HG02840 (cell line): Measurements from ENCODE around the gene PDZRN3.
"Not testable (repeated sequence)": the region's sequence is repeated elsewhere in the genome, so short reads cannot be mapped to it uniquely, and the experiment has no call there.

ENCODE experiments used
- ATAC-seq: cut with Tn5 transposase; IDR thresholded peaks from one replicate; pipeline ENCODE4 v1.9.1; 2021; ENCODE audit warnings: mild to moderate bottlenecking, moderate library complexity, moderate number of reproducible peaks; ENCODE audit not compliant: unreplicated experiment, low FRiP score

The PDZRN3 gene

DNA sequence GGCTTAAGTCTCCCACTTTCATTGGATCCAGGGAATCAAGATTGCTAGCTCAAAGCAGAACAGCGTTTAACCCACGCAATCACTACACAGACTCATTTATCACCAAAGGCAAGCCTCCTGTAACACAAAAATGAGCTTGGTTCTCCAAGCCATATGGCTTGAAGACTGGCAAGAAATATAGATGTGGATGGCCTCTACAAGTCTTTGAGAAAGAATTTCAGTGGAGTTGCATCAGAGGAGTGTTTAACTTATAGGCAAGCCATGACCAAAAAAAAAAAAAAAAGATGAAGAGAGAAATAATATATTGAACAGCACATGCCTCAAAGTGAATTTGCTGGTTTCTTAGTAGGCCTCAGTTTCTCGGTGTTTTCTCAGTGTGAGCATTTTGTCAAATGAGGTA, 27.3 kb downstream of the PDZRN3 start:
- ATAC-seq = no peak

DNA sequence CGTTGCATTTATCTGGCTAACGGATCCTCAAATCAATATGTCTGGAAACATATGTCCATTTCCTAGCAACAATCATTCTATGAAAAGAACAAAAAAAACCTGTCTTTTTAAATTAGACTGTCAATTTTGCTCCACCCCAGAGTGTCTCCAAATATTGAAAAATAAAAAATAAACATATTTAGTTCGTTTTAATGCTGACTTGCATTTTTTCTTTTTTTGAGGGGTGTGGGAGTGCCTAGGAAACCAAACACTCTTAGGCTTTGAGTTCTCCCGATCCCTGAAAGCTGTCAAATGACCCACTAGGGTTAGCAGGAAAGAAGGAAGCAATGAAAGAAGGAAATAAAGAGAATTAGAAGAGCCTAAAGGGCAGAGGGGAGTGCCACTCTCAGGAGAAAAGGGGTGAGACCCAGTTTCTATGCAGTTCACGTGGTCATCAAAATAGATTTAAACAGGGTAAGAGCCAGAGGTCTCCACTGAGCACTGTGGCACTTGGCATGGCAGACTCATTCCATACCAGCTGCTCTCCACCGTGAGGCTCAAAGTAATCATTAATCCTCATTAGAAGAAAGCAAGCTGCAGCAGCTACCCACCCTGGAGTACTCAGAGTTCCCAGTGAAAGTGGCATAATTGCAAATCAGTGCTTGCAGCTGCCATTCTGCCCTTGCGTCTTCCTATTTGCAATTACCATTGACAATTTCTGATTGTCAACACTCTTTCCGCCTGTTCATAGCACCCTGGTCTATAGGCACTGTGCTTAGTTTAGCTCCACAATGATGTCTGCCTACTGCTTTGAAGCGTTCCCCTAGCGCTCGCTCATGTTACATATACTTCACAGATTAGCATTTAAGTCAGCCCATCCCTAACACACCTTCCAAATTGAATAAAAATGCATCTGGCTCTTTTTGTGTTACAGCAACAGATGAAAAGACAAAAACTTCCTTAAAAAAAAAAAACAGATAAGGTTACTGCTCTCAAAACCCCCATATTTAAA, 32.3 kb downstream of the PDZRN3 start:
- ATAC-seq = no peak

DNA sequence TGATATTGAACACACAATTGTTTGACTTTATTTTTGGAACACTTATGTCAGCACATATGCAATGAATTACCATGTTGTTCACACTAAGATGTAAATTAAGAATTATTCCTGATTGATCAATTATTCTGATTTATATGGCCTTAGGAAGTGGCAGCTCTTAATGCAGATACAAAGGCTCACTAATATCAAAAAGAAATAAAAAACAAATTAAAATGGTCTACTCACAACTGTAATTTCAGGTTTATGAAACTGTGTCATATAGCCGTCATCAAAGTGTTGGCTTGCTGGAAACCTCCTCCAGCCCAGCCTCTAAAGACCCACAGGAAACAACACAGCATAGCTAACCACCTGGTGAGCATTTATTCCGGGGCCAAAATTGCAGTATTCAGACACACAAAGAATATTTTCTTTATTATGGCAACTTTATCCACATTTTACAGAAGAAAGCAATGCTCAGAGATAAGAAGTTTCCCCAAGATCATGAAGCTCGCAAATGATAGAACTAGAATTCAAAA, 33.4 kb downstream of the PDZRN3 start:
- no peak for ATAC-seq

DNA sequence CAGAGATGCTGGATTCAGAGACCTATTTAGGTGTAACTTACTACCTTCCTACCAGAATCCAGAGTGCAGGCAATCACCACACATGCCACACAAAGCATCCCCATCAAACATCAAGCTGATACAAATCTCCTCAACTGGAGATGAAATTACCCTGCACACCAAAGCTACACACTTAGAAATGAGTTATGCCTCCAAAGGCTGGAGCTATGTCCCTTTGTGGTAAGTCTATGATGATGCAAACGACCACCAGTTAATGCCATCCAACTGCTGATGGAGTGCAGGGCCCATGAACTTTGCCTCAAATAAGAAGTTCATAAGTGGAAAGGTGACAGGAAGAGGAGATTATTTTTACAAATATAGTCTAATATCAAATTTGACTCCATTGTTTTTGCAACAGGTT, 38.1 kb downstream of the PDZRN3 start:
- ATAC-seq = no peak

DNA sequence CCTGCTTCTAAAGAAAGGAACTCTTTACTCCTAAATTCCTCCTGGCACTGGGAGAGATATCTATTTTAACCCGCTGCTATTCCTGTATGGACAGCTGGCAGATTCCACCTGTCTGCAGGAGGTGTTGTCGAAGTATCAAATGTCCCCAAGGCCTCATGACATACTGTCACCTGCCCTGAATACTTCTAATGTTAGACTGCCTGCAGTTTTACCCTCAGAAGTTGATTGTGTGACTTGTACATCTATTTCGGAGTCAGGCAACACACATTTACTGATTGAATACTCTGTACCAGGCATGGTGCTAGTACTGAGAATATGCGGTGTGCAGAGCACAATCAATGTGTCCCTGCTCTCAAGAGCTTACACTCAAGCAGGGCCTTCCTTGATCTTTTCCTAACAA, 38.6 kb downstream of the PDZRN3 start:
- ATAC-seq = no peak

DNA sequence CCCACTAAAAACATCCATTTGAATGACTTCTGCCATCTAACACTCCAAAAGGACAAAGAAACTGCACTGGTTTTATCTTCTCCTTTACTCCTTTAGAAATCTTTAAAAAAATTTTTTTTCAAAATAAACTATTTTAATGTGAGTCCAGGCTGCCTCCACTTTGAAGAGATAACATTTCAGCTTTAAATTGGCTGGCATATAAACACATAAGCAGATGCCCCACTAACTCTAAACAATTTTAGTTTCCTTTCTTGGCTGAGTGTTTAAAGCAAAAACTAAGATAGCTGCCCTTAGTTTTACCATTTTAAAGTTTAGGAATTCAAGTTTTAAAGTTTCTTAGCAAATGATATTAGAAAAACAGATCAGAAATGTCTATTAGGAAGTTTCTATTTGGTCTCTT, 39.9 kb downstream of the PDZRN3 start:
- no peak for ATAC-seq

DNA sequence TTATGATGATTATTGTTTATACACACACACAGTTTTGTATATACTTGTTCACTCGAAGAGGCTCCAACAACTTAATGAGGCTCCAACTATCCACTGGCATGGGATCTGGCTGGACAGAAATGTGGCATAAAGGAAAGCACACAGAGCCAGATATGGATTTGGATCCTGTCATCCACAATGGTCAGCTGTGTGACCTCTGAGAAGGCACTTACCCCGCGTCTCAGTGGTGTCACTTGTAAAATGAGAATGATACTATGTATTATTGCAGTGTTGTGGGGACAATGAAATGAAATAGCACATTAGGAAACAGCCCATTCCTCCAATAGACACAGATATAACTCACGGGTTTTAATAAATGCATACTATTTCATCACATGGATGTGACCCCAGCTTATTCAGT, 42.2 kb downstream of the PDZRN3 start:
- ATAC-seq = no peak

DNA sequence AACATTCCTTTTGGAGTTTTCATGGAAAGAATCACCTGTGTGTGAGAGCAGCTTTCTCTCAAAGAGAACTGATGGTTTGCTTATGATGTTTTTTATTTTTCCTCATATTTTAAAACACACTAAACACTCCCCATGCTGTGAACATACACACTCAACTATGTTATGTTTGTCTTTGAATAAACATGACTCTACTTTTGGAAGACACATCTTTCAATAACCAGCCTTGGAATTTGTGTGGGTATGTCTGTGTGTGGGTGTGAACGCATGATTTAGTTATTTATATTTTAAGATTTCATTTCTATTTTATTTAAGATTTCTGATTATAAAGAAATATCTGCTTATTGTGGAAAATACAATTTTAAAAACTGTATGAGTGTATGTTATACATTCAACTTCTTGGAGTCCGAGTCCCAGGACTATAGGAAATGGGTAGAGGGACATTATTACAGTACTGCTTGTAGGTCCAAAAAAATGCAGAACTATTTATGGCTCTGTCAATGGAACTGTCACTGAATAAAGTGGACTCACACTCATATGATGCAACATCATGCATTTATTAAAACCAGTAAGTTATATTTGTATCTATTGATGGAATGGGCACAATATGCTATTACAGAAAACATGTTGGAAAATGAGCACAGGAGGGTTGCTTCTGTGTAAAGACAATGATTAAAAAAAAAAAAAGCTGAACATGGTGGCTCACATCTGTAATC, 43.5 kb downstream of the PDZRN3 start:
- ATAC-seq = no peak

DNA sequence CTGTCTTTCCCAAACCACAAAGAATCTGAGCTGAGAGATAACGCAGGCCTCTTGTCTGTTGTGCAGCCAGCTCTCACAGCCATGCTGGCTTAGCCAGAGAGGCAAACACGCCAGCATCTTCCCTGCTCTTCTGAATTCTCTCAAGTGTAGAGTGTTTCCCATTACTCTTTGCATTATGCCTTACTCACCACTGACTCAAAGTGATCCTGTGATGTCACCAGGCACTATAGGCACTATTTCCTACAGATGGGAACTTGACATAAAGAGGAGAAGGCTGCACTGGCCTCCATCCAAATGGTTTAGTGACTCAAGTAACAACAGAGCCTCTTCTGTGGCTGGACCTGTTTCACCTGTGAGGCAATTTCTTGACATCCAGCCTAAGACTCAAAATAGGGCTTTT, 44.4 kb downstream of the PDZRN3 start:
- no peak for ATAC-seq

DNA sequence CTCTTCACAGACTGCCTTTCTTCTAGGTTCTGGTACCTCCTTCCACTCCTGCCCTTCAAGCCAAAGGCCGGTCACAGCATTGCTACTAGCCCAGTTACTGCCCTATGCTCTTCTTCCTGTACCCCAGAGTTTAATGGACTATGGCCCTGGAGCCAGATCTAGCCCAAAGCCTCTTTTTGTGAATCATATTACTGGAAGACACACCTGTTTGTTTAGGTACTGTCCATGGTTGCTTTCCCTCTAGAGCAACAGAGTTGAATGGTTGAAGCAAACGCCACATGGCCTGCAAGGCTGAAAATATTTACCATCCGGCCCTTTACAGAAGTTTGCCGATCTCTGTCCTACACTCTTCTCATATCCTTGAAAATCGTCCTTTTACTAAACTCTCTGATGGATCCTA, 47.0 kb downstream of the PDZRN3 start:
- no peak for ATAC-seq

DNA sequence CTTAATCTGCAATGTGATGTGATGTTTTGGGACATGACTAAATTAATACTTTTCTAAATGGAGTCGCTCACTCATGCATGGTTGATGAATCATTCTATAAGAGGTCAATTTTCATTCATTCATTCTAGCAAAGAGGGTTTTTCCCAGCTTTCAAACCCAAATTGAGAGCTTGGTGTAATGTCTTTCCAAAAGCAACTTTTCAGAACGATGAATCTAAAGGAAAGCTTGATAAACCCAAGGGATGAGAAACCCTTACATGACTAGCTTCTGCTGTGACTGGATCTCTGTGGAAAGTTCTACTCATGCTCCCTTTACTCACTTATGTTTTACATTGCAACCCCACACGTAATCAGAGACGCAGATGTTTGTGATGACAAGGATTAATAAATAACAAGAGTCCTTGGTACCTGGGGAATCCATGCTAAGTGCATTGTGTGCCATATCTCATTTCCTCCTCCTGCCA, 47.7 kb downstream of the PDZRN3 start:
- no peak for ATAC-seq

DNA sequence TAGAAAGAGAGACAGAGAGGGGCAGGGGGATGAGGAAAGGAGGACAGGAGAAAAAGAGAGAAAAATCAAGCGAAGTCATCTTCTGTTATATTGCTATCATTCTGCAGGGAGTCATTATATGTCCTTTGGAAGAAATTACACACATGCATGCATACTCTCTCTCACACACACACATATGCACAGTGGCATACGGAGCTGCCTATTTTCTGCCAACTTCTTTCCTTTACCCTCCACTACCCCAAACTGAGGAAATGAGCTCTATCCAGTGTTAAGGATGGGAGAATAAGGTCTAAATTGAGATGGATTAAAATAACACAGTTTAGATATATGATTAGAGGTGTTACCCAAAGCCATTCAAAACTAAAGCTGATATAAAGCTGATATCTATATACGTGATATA, 48.8 kb downstream of the PDZRN3 start:
- ATAC-seq = no peak

DNA sequence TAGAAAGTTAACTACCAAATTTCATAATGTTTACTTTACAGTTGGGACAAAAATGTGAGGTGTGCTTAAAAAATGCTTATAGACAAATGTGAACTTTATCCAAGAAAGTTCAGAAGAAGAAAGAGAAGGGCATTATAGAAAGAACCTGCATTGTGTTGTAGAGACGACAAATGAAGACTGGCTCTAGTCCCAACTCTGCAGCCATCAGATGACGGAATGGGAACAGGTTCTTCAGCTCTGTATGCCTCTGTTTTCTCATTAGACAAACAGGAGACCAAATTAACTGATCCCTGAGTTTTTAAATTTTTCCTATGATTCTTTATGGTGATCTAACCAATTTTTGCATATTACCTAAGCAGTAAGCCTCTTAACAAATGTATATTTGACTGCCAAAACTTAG, 49.2 kb downstream of the PDZRN3 start:
- no peak for ATAC-seq

DNA sequence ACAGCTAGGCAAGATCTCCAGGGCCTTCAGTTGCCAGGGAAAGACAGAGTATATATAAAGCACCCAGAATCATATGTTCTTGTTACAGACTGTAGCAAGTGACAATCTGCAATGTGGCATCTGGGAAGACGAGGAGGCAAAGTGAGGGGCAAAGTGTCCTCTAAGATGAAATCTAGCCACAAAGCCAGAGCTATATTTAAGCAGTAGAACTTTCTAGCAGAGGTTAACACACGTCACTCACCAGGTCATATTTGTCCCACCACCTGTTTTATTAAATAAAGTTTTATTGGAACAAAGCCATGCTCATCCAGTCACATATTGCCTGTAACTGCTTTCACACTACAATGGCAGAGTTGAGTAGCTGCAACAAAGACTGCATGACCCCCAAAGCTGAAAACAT, 51.5 kb downstream of the PDZRN3 start:
- no peak for ATAC-seq

DNA sequence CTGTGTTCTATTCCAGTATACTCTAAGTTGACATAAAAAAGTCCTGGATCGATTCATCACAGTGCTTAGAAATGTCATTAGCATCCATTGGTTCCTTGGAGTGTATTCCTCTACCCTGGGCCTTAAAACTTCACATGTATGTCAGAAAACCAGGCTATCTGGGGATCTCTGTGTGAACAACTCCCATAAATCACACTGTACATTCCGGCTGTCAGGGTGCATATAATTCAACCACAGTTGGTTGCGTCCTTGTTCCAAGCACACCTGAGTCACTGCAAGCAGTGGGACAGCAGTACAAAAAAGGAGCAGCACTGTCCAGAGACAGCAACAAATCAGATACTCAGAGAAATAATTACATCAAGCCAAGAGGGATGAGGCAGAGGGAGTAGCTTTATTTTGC, 52.4 kb downstream of the PDZRN3 start:
- no peak for ATAC-seq

DNA sequence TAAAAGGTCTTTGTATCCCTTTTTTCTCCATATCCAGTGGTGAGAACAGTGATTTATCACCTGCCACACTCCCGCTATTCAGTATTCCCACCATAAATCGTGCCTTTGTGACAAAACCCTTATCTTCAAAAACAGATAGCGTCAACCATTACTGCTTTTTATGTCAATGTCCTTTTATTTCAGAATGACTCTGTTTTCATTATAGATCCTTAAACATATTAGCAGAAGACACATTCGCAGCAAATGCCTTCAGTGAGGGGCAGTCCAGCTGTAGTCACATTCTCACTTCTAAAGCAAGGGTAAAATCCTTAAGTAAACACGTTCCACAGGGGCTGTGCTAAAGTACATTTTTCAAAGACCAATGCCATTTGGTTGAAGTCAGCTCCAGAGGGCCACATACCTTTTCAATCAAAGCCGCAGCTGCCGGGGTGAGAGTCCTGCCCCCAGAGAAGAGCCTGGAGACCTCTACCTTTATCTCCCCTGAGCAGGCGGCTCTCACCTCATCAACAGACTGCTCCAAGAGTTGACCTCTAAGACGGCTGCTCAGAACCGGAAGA, 53.4 kb downstream of the PDZRN3 start:
- no peak for ATAC-seq

DNA sequence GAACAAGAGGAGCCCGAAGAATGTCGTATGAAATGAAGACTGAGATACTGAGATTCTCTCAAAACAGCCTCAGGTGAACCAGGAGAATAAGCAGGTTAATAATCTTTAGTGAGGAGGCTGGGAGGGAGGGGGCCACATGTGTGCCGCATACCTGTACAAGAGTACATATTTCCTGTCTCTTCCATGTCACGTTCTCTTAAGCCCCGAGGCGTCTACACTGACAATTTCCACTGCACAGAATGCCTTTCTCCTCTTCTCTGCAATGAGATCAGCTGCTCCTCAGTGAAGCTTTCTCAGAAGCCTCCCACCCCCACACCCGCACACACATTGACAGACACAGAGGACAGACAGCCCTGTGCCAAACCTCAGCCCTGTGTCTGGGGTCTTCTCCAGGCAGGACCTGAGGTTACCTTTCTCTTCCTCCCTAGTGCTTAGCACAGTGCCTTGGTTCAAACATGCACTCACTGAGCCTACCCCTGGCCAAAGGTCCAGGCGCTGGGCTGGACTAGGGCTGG, 55.4 kb downstream of the PDZRN3 start:
- no peak for ATAC-seq

DNA sequence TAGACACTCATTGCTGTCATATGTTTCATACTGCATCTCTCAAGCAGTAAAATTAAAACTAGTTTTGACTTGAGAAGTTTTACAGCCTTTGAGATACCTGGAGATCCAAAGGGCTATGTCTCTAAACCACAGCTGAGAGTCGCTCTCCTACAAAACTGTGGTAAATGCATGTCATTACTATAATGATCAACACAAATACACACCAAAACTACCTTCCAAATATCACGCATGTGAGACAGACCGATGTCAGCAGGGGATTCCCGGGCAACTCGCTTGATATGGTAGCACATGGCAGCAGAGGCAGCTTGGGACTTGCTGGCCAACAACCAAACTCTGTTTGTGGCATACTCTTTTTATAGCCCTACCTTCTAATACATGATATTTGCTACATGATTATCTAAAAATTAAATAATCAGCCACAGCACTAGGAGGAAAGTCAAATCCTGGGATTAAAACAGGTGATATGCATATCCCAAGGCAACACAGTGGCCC, 56.3 kb downstream of the PDZRN3 start:
- ATAC-seq = no peak

DNA sequence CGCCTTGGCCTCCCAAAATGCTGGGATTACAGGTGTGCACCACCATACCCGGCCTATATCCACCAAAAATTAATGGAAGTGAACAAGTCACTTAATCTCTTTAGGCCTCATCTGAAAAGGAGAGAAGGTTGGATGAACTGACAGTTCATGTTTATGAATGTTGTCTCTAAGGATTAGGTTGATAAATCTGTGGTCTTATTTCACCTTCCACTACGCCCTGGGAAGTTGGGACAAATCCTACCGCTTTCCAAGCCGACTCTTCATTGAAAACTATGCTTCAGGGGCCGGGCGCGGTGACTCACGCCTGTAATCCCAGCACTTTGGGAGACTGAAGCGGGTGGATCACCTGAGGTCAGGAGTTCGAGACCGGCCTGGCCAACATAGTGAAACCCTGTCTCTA, 59.4 kb downstream of the PDZRN3 start:
- not testable (repeated sequence) for ATAC-seq

DNA sequence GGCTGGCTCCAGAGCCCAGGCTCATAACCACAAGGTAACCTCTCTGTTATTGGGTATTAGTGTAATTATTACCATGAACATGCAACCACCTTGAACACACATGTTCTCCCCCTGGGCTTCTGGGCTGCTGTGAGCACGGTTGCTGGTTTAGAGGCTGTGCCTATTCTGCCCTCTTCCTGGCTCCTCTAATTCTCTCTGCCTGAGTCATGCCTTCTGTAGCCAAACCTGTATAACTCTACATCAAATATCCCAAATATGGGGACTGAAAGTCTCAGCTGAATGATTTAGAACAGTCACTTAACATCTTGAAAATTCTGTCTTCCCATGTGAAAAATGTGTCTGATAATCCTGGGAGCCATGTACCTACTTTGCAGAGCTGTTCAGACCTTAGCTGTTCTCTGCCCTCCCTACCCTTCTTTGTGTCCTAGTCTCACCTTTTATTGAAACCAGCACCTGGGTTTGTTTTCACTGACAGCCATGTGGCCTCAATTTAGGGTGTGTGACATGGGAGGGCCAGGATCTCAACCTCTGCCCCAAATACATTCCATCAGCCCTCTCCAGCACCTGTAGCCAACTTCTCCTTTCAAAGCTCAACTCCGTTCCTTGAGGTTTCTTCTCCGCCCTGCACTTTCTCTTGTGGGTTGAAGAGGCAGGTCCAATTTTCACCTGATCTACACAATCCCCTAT, 60.7 kb downstream of the PDZRN3 start:
- ATAC-seq = no peak
